Adrenal gland (tissue), 12 donors: Measurements from ENCODE around the gene PITX3. TPM values are rescaled to one million over a fixed set of nuclear protein-coding genes. Genes with fewer than 3 reads are reported as not detected.
"Not testable (repeated sequence)": the region's sequence is repeated elsewhere in the genome, so short reads cannot be mapped to it uniquely, and the experiment has no call there.

ENCODE experiments used
- DNase-seq, 7 donors: peaks; one replicate each; pipeline ENCODE4 v3.0.0-alpha.2; 2019 to 2020
- H3K27ac ChIP-seq, 5 donors: fragments of 200-600 bp; sonication (generic) in 4 of 5; 1 replicate in 3 of 5; 2 replicates in 2 of 5; pipeline versions ENCODE4 v1.5.1 to v1.8.0; 2016 to 2020; ENCODE audit warnings: mild to moderate bottlenecking in 1 of 5
- H3K27me3 ChIP-seq: fragments of 200-600 bp; 2 replicates; pipeline ENCODE4 v1.8.0; 2021
- H3K36me3 ChIP-seq, 2 donors: fragments of 200-600 bp; replicated peaks in 1 of 2; 1 replicate in 1 of 2; 2 replicates in 1 of 2; pipeline versions ENCODE4 v1.5.1 to v1.8.0; 2018 to 2022
- H3K4me1 ChIP-seq, 2 donors: fragments of 200-600 bp; replicated peaks in 1 of 2; 1 replicate in 1 of 2; 2 replicates in 1 of 2; pipeline versions ENCODE4 v1.5.1 to v1.8.0; 2018 to 2021
- H3K4me3 ChIP-seq, 4 donors: fragments of 200-600 bp; sonication (generic) in 3 of 4; one replicate each; pipeline ENCODE4 v1.5.1; 2016 to 2018
- H3K9me3 ChIP-seq, 3 donors: fragments of 200-600 bp; sonication (generic) in 1 of 3; replicated peaks in 1 of 3; 1 replicate in 2 of 3; 2 replicates in 1 of 3; pipeline versions ENCODE4 v1.5.1 to v1.8.0; 2016 to 2021
- CTCF ChIP-seq, 6 experiments: fragments of 450-650 bp in 4 of 6; fragments of 200-600 bp in 2 of 6; sonication (generic) in 1 of 6; IDR thresholded peaks; 1 replicate in 5 of 6; 2 replicates in 1 of 6; pipeline versions ENCODE4 v1.5.1 to v1.8.0; 2016 to 2021; ENCODE audit warnings: antibody characterized with exemption in 6 of 6, mild to moderate bottlenecking in 2 of 6, moderate library complexity in 1 of 6
- POLR2A ChIP-seq, 2 donors: fragments of 450-650 bp; IDR thresholded peaks; one replicate each; pipeline ENCODE4 v1.6.1; 2017; ENCODE audit warnings: antibody characterized with exemption in 2 of 2, mild to moderate bottlenecking in 2 of 2, moderate library complexity in 1 of 2
- WGBS, 4 donors: extraction: QIAGEN DNeasy Blood & Tissue Kit in 2 of 4; methylation state at CpG; one replicate each; pipeline versions ENCODE4 v1.1.5 to v1.1.7; 2013 to 2017; 5-methylcytosine and 5-hydroxymethylcytosine counted together
- intact Hi-C, 2 donors: fragments of 100-400 bp; cut with DNase I; formaldehyde crosslinking; loops; one replicate each; pipeline versions ENCODE4 v1.14.1 to v1.15.0; 2022 to 2023
- polyA plus RNA-seq, 3 donors: library from polyadenylated mRNA; stranded (reverse); fragments of 200-250 nt in 2 of 3; fragments of 350-450 nt in 1 of 3; fragmentation: Illumina TruSeq in 1 of 3; extraction: RNeasy Lipid Tissue Mini Kit (QIAGEN cat#74804) in 1 of 3; gene quantifications; one replicate each; pipeline ENCODE4 v1.2.3, GENCODE V29; 2013 to 2014
- total RNA-seq, 9 donors: library from RNA; depleted of rRNA in 4 of 9; stranded (reverse); fragments of >200 nt in 4 of 9; fragments of 120-200 nt in 1 of 9; fragmentation: NEBNext Ultra II Directional in 1 of 9; extraction: Animal tissue kit (Norgen Biotek cat#: 25700) in 1 of 9; gene quantifications; one replicate each; pipeline versions ENCODE4 v1.1.0 to v1.2.4, GENCODE V29; 2013 to 2023
- donor health status: healthy with polysubstance abuse.
- donor health status: Bipolar disorder and iron deficiency.
- donor health status: DM: yes; HTN: yes; CAD: no.
- donor health status: DM: no; HTN: no; CAD: no.
- donor health status: DM: no; HTN: no; CAD: no.
- donor health status: DM: yes; HTN: yes; CAD: no.

Gene PITX3
- total and polyA plus RNA-seq, 12 donors: 0.69 to 5.2 TPM; not detected in 10

- TF ChIP-seq POLR2A (IDR thresholded peaks at IDR 0.05): no peak
- TF ChIP-seq CTCF (IDR thresholded peaks at IDR 0.05): no peak
- intact Hi-C loops: no loop called here
- Histone ChIP-seq H3K4me3 (no peak overlapping the region), H3K27me3 (no peaks in the 10 kb centered on the region), H3K9me3 (no peaks in the 10 kb centered on the region), H3K36me3 (no peaks in the 10 kb centered on the region), H3K4me1 (no peaks in the 10 kb centered on the region), H3K27ac (no peak overlapping the region)
- DNase-seq: no peak
- WGBS, 4 donors: 66 to 77% (median 73%) methylated on average over 2 of the region's 2 CpGs
Measured at GRCh38 chr10:102196893-102197292, 44.4 kb downstream of the PITX3 start.

DNA sequence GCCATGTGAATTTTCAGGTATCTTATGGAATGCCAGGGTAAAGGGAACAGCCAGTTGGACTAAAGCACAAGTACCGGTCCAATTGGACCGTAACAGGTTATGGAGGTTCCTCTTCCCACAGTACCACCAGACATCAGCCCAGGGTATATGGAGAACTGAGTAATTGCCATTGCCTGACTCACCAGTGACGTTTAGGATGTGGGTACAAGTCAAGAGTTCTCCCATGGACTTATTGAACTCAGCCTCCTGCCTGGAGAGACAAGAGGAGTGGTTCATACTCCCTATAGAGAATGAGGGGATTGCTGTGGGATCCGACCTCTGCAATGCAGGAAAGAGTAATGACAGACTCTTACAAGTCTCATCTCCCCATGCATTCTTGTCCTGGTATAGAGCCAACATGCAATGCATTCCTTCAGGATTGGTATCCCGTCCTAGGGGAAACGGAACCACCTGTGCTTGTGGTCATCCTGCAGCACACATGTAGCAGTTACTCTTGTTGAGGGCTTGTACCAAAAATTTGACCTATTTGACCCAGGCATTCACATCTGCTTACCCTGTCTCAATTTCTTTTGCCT, 45.9 kb downstream of the PITX3 start:
- WGBS, 4 donors: 78 to 89% (median 82%) methylated on average over 6 of the region's 6 CpGs
- Histone ChIP-seq H3K36me3 (no peaks in the 10 kb centered on the region), H3K4me1 (no peaks in the 10 kb centered on the region), H3K9me3 (no peaks in the 10 kb centered on the region), H3K27ac (no peak overlapping the region), H3K4me3 (no peak overlapping the region), H3K27me3 (no peaks in the 10 kb centered on the region)
- TF ChIP-seq CTCF (IDR thresholded peaks at IDR 0.05) (no peak), POLR2A (IDR thresholded peaks at IDR 0.05) (no peak)
- no peak for DNase-seq
- intact Hi-C loops: no loop called here

DNA sequence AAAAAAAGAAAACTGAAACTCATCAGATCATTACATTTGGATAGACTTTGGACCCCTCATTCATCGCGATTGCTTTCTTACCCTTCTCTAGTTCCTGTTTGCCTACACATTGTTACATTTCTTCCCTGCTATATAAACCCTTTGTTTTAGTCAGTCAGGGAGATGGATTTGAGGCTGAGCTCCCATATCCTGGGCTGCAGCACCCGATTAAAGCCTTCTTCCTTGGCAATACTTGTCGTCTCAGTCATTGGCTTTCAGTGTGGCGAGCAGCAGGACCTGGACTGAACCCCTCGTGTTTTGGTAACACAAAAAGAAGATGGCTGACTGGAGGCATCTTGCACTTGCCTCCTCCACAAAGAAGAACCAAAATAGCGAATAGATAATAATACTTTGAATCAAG, 49.4 kb downstream of the PITX3 start:
- DNase-seq: no peak
- H3K27me3 ChIP-seq: no peaks in the 10 kb centered on the region
- H3K9me3 ChIP-seq: no peaks in the 10 kb centered on the region
- no peak for TF ChIP-seq CTCF (IDR thresholded peaks at IDR 0.05)
- no peak for TF ChIP-seq POLR2A (IDR thresholded peaks at IDR 0.05)
- intact Hi-C loops: no loop called here
- no peak overlapping the region for H3K4me3 ChIP-seq
- H3K4me1 ChIP-seq: no peaks in the 10 kb centered on the region
- 64 to 82% (median 78%) methylated on average over 7 of the region's 7 CpGs for WGBS, 4 donors
- no peak overlapping the region for H3K27ac ChIP-seq
- H3K36me3 ChIP-seq: no peaks in the 10 kb centered on the region

DNA sequence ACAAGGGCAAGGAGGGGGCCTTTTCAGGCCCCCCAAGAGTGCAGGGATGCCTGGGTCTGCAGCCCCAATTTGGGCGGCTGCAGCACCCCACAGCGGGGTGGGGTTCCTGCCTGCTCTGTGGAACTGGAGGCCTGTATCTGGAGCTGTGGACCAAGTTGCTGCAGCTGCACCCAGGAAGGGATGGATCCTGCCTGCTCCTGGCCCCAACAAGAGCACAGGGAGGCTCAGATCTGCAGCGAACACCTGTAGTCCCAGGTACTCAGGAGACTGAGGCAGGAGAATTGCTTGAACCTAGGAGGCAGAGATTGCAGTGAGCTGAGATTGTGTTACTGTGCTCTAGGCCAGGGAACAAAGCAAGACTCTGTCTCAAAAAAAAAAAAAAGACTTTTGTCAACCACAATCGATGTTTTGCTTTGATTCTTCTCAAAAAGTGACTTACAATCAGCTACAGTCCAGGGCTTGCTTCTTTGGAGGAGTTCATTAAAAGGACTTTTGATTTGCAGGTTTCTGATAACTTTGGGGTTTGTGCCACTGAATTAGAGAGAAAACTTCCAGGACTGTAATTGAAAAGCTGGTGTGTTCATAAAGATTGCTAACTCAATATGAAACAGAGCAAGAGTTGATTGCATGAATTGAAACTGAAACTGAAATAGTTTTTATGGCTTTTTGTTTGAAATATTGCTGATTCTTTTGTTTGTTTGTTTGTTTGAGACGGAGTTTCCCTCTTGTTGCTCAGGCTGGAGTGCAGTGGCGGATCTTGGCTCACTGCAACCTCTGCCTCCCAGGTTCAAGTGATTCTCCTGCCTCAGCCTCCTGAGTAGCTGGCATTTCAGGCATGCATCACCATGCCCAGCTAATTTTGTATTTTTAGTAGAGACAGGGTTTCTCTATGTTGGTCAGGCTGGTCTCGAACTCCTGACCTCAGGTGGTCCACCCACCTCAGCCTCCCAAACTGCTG, 52.1 kb downstream of the PITX3 start:
- not testable (repeated sequence) for H3K27ac ChIP-seq
- WGBS, 4 donors: 67 to 81% (median 73%) methylated on average over 4 to 7 of the region's 7 CpGs

More for the DNA sequence above, 52.1 kb downstream of the PITX3 start:
- H3K4me3 ChIP-seq, H3K4me1 ChIP-seq, intact Hi-C loops, DNase-seq, H3K9me3 ChIP-seq, H3K36me3 ChIP-seq, H3K27me3 ChIP-seq: not testable (repeated sequence)
